ENCODE data around the gene CMIP.

GRCh38 chr16:81447383-81448101, 2.9 kb downstream of the CMIP start:
- TF ChIP-seq CTCF (IDR thresholded peaks at IDR 0.05) (no peak), POLR2A (IDR thresholded peaks at IDR 0.05) (no peak)

All from thyroid gland (tissue), 4 donors.